Fibroblast of lung (primary cell): ENCODE measurements around the gene P3H1. TPM values are rescaled to one million over a fixed set of nuclear protein-coding genes. Genes with fewer than 3 reads are reported as not detected.

Experiments
- DNase-seq, 2 donors: peaks; one replicate each; pipeline versions ENCODE4 v3.0.0 to v3.0.0-alpha.2; 2010; ENCODE audit warnings: low read depth in 2 of 2
- H2AFZ ChIP-seq: 2 replicates; pipeline ENCODE4 v1.5.1; 2012; ENCODE audit warnings: low read length, control low read depth, inconsistent platforms
- H3K27ac ChIP-seq: 2 replicates; pipeline ENCODE4 v1.5.1; 2011; ENCODE audit warnings: low read length, control low read depth; ENCODE audit not compliant: insufficient read depth
- H3K27me3 ChIP-seq: 2 replicates; pipeline ENCODE4 v1.5.1; 2011; ENCODE audit warnings: mild to moderate bottlenecking, low read length; ENCODE audit not compliant: control insufficient read depth, insufficient read depth
- H3K36me3 ChIP-seq: 2 replicates; pipeline ENCODE4 v1.5.1; 2011; ENCODE audit warnings: low read length; ENCODE audit not compliant: control insufficient read depth, insufficient read depth
- H3K4me1 ChIP-seq: 2 replicates; pipeline ENCODE4 v1.5.1; 2011; ENCODE audit warnings: low read length; ENCODE audit not compliant: control insufficient read depth, insufficient read depth; ENCODE audit errors: extremely low read depth
- H3K4me2 ChIP-seq: 2 replicates; pipeline ENCODE4 v1.5.1; 2011; ENCODE audit warnings: low read length, control low read depth; ENCODE audit not compliant: insufficient read depth; ENCODE audit errors: extremely low read depth
- H3K4me3 ChIP-seq, 4 experiments: fragments of 200-600 bp in 1 of 4; sonication (generic) in 1 of 4; replicated peaks in 1 of 4; 2 replicates each; pipeline ENCODE4 v1.5.1; 2011 to 2016; ENCODE audit warnings: low read length in 4 of 4, low read depth in 3 of 4, mild to moderate bottlenecking in 3 of 4, control low read depth in 2 of 4, inconsistent platforms in 1 of 4, mixed read lengths in 1 of 4; ENCODE audit not compliant: insufficient read depth in 1 of 4; ENCODE audit errors: control extremely low read depth in 1 of 4
- H3K79me2 ChIP-seq: 2 replicates; pipeline ENCODE4 v1.5.1; 2012; ENCODE audit warnings: mild to moderate bottlenecking, low read length, inconsistent platforms; ENCODE audit not compliant: control insufficient read depth, insufficient read depth
- H3K9ac ChIP-seq: 2 replicates; pipeline ENCODE4 v1.5.1; 2011; ENCODE audit warnings: mild to moderate bottlenecking, low read length, control low read depth; ENCODE audit not compliant: insufficient read depth
- H3K9me3 ChIP-seq: 2 replicates; pipeline ENCODE4 v1.5.1; 2012; ENCODE audit warnings: low read depth, low read length; ENCODE audit not compliant: control insufficient read depth, insufficient read depth
- H4K20me1 ChIP-seq: 2 replicates; pipeline ENCODE4 v1.5.1; 2011; ENCODE audit warnings: low read length; ENCODE audit not compliant: control insufficient read depth, insufficient read depth; ENCODE audit errors: extremely low read depth
- EZH2 ChIP-seq: IDR thresholded peaks from 2 replicates; pipeline ENCODE4 v1.5.1; 2012; ENCODE audit warnings: low read length, control low read depth, mild to moderate bottlenecking; ENCODE audit errors: missing control alignments
- polyA plus RNA-seq, 2 donors: library from polyadenylated mRNA; depleted of rRNA in 1 of 2; stranded (reverse) in 1 of 2; unstranded in 1 of 2; fragments of >200 nt; gene quantifications; 2 replicates each; pipeline ENCODE4 v1.2.1, GENCODE V29; 2011 to 2012; ENCODE audit warnings: missing spikeins in 1 of 2
- total RNA-seq: library from RNA; depleted of rRNA; stranded (reverse); fragments of >200 nt; gene quantifications from 2 replicates; pipeline ENCODE4 v1.2.1, GENCODE V29; 2014
- TF ChIP-seq, protein P1 (sequence below), 2 donors: IDR thresholded peaks in 1 of 2; conservative IDR thresholded peaks in 1 of 2; 1 replicate in 1 of 2; 2 replicates in 1 of 2; pipeline ENCODE4 v1.5.1; 2011 to 2012; ENCODE audit warnings: low read length in 2 of 2, control low read depth in 1 of 2, inconsistent platforms in 1 of 2, low read depth in 1 of 2, mild to moderate bottlenecking in 1 of 2

Gene P3H1
- total and polyA plus RNA-seq, 2 donors (not counting 1 experiment from before 2014, with no cell fraction given) = 68.5 to 108 TPM

DNA sequence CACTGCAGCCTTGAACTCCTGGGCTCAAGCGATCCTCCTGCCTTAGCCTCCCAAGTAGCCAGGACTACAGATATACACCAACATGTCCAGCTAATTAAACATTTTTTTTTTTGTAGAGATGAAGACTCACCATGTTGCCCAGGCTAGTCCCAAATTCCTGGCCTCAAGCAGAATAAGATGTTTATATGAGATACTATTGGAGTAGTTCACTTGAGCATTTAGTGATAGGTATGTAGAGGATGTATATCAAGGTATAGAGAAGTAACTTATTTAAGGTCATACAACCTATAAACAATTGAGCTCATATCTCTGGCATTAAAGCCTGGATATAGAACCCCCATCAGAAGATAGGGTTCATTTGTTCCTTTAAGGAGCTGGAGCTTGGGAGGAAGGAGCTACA, 13.3 kb upstream of the P3H1 start:
- H3K4me2 ChIP-seq = no peak overlapping the region
- no peaks in the 10 kb centered on the region for H3K36me3 ChIP-seq
- no peaks in the 10 kb centered on the region for H3K9me3 ChIP-seq
- H3K27me3 ChIP-seq = no peaks in the 10 kb centered on the region
- H4K20me1 ChIP-seq = no peaks in the 10 kb centered on the region
- H3K4me1 ChIP-seq = no peaks in the 10 kb centered on the region
- no peak overlapping the region for H2AFZ ChIP-seq
- H3K27ac ChIP-seq = no peak overlapping the region
- no peaks in the 10 kb centered on the region for H3K79me2 ChIP-seq
- no peak for TF ChIP-seq EZH2
- TF ChIP-seq, protein P1, sequence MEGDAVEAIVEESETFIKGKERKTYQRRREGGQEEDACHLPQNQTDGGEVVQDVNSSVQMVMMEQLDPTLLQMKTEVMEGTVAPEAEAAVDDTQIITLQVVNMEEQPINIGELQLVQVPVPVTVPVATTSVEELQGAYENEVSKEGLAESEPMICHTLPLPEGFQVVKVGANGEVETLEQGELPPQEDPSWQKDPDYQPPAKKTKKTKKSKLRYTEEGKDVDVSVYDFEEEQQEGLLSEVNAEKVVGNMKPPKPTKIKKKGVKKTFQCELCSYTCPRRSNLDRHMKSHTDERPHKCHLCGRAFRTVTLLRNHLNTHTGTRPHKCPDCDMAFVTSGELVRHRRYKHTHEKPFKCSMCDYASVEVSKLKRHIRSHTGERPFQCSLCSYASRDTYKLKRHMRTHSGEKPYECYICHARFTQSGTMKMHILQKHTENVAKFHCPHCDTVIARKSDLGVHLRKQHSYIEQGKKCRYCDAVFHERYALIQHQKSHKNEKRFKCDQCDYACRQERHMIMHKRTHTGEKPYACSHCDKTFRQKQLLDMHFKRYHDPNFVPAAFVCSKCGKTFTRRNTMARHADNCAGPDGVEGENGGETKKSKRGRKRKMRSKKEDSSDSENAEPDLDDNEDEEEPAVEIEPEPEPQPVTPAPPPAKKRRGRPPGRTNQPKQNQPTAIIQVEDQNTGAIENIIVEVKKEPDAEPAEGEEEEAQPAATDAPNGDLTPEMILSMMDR (conservative IDR thresholded peaks at IDR 0.05 in 1 of 2, IDR thresholded peaks at IDR 0.05 in 1 of 2; ENCODE audit: low read depth in 1 of 2, low read length in 2 of 2) = no peak
- H3K9ac ChIP-seq = no peak overlapping the region
- DNase-seq = no peak
- H3K4me3 ChIP-seq = no peak overlapping the region

GRCh38 chr1:42779725-42780124, 12.9 kb upstream of the P3H1 start:
- Histone ChIP-seq H3K36me3 (peaks cover 2% of the 10 kb centered on the region), H3K27ac (no peak overlapping the region), H3K9ac (no peak overlapping the region), H4K20me1 (no peaks in the 10 kb centered on the region), H3K27me3 (no peaks in the 10 kb centered on the region), H3K4me2 (no peak overlapping the region), H3K4me1 (no peaks in the 10 kb centered on the region), H3K4me3 (no peak overlapping the region), H3K79me2 (no peaks in the 10 kb centered on the region), H2AFZ (no peak overlapping the region), H3K9me3 (no peaks in the 10 kb centered on the region)
- TF ChIP-seq, protein P1 (conservative IDR thresholded peaks at IDR 0.05 in 1 of 2, IDR thresholded peaks at IDR 0.05 in 1 of 2; ENCODE audit: low read depth in 1 of 2, low read length in 2 of 2) = no peak
- TF ChIP-seq EZH2 = no peak
- no peak for DNase-seq

- peaks cover 2% of the 10 kb centered on the region for H3K36me3 ChIP-seq
- peak in 1 of 2 donors; percentile 58 for DNase-seq
- no peaks in the 10 kb centered on the region for H3K27me3 ChIP-seq
- H3K27ac ChIP-seq = no peak overlapping the region
- H3K79me2 ChIP-seq = no peaks in the 10 kb centered on the region
- H3K4me3 ChIP-seq = no peak overlapping the region
- no peaks in the 10 kb centered on the region for H3K9me3 ChIP-seq
- H4K20me1 ChIP-seq = no peaks in the 10 kb centered on the region
- H3K4me1 ChIP-seq = no peaks in the 10 kb centered on the region
- H2AFZ ChIP-seq = no peak overlapping the region
- no peak overlapping the region for H3K4me2 ChIP-seq
- no peak for TF ChIP-seq EZH2
- TF ChIP-seq, protein P1 (conservative IDR thresholded peaks at IDR 0.05 in 1 of 2, IDR thresholded peaks at IDR 0.05 in 1 of 2; ENCODE audit: low read depth in 1 of 2, low read length in 2 of 2) = peak; percentile 77 to 81
- H3K9ac ChIP-seq = no peak overlapping the region
Measured at GRCh38 chr1:42777852-42778251, 11.0 kb upstream of the P3H1 start.
